ENCODE measurements around the gene CD3E.

The CD3E gene

GRCh38 chr11:118304568-118305248 is at the start of gene CD3E:
TSS of gene CD3E (plus strand) at chr11:118304730. CDS start at chr11:118304953, 223 bp downstream.
- no peak for DNase-seq

GRCh38 chr11:118258410-118258809 is 46.1 kb upstream of the CD3E start:
- DNase-seq, result peak; percentile 19

- no peak for DNase-seq
Observed at GRCh38 chr11:118259138-118259537, 45.4 kb upstream of the CD3E start.

- no peak for DNase-seq
Observed at GRCh38 chr11:118260353-118260752, 44.2 kb upstream of the CD3E start.

GRCh38 chr11:118263112-118263511 is 41.4 kb upstream of the CD3E start:
- DNase-seq, result no peak

- peak; percentile 82 for DNase-seq
Observed at GRCh38 chr11:118263695-118264568, 40.6 kb upstream of the CD3E start, which contains the start of gene MPZL2. TSS of gene MPZL2 (minus strand) at chr11:118264297. CDS start at chr11:118264153, 144 bp downstream.

- no peak for DNase-seq
Observed at GRCh38 chr11:118264569-118265465, 39.7 kb upstream of the CD3E start.

- DNase-seq, result no peak
Observed at GRCh38 chr11:118265954-118266353, 38.6 kb upstream of the CD3E start.

- DNase-seq, result no peak
Observed at GRCh38 chr11:118267486-118267885, 37.0 kb upstream of the CD3E start.

GRCh38 chr11:118272001-118272400 is 32.5 kb upstream of the CD3E start:
- DNase-seq, result no peak

- DNase-seq, result no peak
Observed at GRCh38 chr11:118274186-118274585, 30.3 kb upstream of the CD3E start.

- DNase-seq, result no peak
Observed at GRCh38 chr11:118275176-118275575, 29.4 kb upstream of the CD3E start.

GRCh38 chr11:118276422-118276821 is 28.1 kb upstream of the CD3E start:
- no peak for DNase-seq

GRCh38 chr11:118277312-118277711 is 27.2 kb upstream of the CD3E start:
- peak; percentile 94 for DNase-seq

GRCh38 chr11:118281284-118281683 is 23.2 kb upstream of the CD3E start:
- DNase-seq, result no peak

- DNase-seq, result no peak
Observed at GRCh38 chr11:118282606-118283005, 21.9 kb upstream of the CD3E start.

- DNase-seq, result no peak
Observed at GRCh38 chr11:118283037-118283636, 21.4 kb upstream of the CD3E start.

GRCh38 chr11:118283756-118284350 is 20.7 kb upstream of the CD3E start:
- no peak for DNase-seq

- DNase-seq, result no peak
Observed at GRCh38 chr11:118286545-118286944, 18.0 kb upstream of the CD3E start.

- DNase-seq, result no peak
Observed at GRCh38 chr11:118287006-118287405, 17.5 kb upstream of the CD3E start.

- DNase-seq, result no peak
Observed at GRCh38 chr11:118289401-118289800, 15.1 kb upstream of the CD3E start.

- DNase-seq, result peak; percentile 82
Observed at GRCh38 chr11:118290923-118291322, 13.6 kb upstream of the CD3E start.
